ENCODE data around the gene NACAD.

The NACAD gene

GRCh38 chr7:45092100-45092930 lies 3.5 kb upstream of the NACAD start:
- no peak for DNase-seq (ENCODE audit: low spot score)

DNA sequence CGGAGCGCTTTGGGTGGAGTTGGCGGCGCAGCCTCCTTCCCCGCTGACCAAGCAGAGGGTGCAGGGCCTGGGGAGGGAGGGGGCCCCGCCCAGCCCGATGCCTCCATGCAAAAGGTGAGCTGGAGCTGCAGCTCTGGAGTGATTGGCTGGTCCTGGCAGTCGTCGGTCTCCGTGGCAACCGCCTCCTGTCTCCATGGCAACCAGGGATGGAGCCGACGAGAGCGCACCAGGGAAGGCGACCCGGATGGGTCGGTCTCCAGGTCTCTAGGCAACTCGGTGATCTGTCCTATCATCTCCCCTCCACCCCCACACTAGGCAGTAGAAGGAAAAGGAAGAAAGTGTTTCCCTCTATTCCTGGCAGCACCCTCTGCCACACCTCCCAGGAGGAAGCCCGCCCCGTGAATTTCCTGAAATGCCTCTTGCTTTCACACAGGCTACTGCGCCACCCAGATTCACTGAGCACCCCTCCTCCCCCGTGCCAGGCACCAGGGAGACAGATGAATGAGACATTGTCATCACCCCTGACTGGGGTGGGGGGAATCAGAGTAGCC lies 647 bp upstream of the NACAD start:
- DNase-seq (ENCODE audit: low spot score), result peak; percentile 98

- DNase-seq (ENCODE audit: low spot score), result no peak
Observed at GRCh38 chr7:45088146-45088701, 545 bp downstream of the NACAD start.

GRCh38 chr7:45087301-45088145 lies 1.2 kb downstream of the NACAD start:
- DNase-seq (ENCODE audit: low spot score), result no peak

- peak; percentile 83 for DNase-seq (ENCODE audit: low spot score)
Observed at GRCh38 chr7:45086331-45087065, 2.3 kb downstream of the NACAD start.

DNA sequence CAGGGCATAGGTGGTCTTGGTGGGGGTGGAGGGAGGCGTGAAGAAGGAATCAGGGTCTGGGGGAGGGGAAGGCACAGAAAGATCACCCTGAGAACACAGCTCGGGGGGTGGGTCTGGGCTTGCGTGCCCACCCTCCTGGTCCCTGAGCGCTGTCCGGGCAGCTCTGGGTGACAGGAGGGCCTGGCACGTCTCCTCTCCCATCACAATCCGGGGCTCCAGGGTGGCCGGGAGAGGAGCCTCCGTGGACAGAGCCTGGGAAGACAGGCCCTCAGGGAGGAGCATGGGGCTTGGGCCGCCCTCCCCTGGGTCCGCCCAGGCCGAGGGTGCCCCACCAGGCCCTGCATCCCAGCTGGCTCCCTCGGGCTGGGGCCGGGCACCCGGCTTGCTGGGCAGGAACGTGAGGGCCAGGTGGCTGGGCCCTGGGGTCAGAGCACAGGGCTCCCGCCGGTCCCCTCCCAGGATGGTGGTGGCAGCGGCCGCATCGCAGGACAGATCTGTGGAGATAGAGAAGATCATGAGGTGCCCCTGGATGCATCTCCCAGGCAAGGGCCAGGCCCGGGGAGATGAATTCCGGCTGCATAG lies 3.1 kb downstream of the NACAD start:
- no peak for DNase-seq (ENCODE audit: low spot score)

DNA sequence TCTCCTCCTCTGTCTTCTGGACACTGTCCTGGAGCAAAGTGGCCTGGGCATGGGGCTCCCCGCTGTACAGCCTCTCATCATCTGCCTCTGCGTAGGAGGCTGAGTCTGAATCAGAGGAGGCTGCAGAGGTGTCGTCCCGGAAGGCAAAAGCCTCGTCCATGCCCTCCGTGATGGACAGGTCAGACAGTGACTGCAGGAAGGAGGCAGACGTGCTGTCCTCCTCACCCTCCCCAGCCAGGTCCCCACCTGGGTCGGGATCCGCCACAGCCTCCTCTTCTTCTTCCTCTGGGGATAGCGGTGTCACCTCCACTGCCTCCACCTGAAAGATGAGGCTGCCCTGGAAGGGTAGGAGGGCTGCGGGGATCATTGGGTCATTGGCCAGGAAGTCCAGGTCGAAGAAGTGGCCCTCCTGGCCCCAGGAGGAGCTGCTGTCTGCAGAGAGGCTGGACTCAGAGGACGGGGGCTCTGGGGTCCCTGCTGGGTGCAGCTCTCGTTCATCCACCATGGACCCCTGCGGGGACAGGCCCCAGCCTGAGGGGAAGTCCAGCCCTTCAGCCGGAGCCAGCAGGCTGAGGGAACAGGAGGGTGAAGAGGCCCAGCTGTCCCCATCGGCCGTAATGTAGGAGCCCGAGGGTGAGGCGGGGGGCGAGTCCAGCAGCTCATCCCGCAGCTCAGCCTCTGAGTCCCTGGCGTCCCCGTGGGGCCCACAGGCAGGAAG lies 3.7 kb downstream of the NACAD start:
- DNase-seq (ENCODE audit: low spot score), result no peak

DNA sequence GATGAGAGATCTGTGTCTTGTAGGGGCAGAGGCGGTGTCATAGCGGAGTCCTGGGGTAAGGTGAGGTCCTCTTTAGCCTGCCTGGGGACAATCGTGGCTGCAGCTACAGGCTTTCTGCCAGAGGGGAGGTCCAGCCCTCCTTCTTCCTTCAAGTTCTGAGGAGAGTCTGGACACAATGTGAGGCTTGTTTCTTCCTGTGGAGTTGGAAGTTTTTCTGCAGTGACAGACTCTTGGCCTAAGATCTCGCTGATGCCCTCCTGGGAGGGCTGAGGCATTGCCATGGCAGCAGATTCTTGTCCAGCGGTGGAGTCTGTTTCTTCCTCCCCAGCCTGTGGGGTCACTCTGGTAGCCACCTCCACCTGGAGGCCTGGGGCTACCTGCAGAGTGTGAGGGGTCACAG lies 4.4 kb downstream of the NACAD start:
- no peak for DNase-seq (ENCODE audit: low spot score)

- DNase-seq (ENCODE audit: low spot score), result no peak
Observed at GRCh38 chr7:45082831-45083331, 5.9 kb downstream of the NACAD start.

DNA sequence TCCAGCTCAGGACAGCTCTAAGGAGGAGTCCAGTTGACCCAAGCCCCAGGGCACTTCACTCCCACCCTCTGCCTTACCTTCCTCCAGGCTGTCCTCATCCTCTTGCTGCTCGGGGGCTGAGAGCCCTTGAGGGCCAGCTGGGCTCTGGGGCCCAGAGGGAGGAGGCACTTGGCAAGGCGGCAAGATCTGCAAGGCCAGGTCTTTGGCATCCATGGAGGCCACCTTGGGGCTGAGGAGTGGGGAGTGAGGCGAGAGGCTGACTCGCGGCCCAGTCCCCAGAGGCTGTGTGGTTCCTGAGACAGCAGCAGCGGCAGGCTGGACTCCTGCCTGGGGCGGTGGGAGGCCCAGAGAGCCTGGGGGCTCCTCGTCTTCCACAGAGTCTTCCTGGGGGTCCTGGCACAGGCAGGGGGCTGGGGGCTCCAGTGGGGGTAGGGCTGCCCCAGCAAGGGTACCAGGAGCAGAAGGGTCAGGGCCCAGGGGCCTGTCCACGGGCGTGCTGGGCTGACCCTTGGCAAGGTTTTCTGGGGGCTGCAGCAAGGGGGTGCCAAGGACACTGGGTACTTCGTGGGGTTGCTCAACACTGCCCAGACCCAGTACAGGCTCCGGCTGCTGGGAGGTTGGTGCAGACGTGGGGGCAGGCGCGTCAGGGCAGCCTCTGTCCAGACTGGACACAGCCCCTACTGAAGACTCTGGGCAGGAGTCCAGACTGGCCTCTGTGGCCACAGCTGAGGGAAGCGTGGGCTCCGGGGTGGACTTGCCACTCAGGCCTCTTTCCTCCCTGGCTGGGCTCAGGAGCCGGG lies 6.5 kb downstream of the NACAD start:
- peak; percentile 83 for DNase-seq (ENCODE audit: low spot score)

GRCh38 chr7:45081670-45081974 lies 7.1 kb downstream of the NACAD start:
- DNase-seq (ENCODE audit: low spot score), result no peak

- no peak for DNase-seq (ENCODE audit: low spot score)
Observed at GRCh38 chr7:45080958-45081669, 7.7 kb downstream of the NACAD start.

DNA sequence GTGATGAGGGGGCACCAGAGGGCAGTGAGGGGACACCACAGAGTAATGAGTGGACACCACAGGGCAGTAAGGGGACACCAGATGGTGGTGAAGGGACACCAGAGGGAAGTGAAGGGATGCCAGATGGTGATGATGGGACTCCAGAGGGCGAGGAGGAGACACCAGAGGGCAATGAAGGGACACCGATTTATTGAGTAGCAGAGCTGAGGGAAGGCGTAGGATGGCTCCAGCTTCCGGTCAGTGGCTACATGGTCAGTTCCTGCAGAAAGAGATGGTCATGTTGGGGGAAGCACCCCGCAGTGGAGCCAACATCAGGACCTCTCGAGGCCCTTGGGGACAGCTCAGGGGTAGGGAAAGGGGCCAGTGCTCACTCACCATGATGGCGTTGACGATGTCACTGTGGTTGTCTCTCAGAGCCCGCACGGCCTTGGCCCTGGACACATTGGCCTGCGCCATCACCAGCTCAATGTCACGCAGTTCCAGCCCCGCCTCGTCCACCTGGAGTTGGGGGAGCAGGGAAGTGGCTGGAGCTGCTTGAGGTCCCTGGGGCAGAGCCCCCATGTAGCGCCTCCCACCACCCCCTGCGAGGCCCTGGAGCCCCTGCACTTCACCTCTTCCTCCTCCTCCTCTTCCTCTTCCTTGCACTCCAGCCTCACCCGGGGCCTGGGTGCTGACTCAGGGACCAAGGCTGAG lies 8.4 kb downstream of the NACAD start:
- no peak for DNase-seq (ENCODE audit: low spot score)

DNA sequence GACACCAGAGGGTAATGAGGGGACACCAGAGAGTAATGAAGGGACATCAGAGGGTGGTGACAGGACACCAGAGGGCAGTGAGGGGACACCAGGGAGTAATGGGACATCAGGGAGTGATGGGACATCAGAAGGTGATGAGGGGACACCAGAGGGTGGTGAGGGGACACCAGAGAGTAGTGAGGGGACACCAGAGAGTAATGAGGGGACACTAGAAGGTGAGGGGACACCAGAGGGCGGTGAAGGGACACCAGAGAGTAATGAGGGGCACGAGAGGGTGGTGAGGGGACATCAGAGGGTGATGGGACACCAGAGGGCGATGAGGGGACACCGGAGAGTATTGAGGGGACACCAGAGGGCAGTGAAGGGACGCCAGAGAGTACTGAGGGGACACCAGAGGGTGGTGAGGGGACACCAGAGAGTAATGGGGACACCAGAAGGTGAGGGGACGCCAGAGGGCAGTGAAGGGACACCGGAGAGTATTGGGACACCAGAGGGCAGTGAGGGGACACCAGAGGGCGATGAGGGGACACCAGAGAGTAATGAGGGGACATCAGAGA lies 10.6 kb downstream of the NACAD start:
- DNase-seq (ENCODE audit: low spot score), result no peak

DNA sequence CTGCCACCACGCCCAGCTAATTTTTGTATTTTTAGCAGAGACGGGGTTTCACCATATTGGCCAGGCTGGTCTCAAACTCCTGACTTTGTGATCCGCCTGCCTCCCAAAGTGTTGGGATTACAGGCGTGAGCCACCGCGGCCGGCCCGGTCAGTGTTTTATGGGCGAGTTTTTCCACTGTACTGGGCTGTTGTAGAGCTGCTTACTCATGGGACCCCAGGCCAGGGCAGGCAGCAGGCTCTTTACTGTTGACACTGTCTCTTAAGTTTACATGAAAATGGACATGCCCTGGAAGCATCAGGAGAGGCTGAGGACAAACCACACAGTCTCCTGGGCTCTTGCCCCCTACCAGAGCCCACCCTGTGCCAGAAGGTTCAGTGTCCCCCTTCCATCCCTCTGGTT lies 11.2 kb downstream of the NACAD start:
- DNase-seq (ENCODE audit: low spot score), result no peak

- DNase-seq (ENCODE audit: low spot score), result no peak
Observed at GRCh38 chr7:45076946-45077345, 11.8 kb downstream of the NACAD start.

GRCh38 chr7:45075871-45076796 lies 12.6 kb downstream of the NACAD start:
- no peak for DNase-seq (ENCODE audit: low spot score)

DNA sequence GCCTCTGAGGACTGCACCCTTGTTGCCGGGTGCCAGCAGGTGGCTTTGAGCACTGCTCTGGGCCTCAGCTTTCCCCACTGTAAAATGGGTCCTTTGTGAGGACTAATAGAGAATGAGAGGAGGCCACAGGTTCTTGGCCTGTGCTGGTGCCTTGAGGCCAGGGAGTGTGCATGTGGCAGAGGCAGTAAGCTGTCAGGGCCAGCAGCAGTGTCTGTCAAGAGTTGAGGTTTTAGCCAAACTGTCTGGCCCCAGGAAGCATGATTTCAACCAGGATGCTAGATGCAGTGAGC lies 13.5 kb downstream of the NACAD start:
- DNase-seq (ENCODE audit: low spot score), result no peak
